Neural progenitor cell (in vitro differentiated cells): ENCODE results near the gene KLF4. TPM values are rescaled to one million over a fixed set of nuclear protein-coding genes. Genes with fewer than 3 reads are reported as not detected.

Experiments
- DNase-seq: peaks from one replicate; pipeline ENCODE4 v3.0.0-alpha.2; 2016; ENCODE audit warnings: low spot score
- H2AFZ ChIP-seq: fragments of 200-600 bp; sonication (generic); replicated peaks from 2 replicates; pipeline ENCODE4 v1.6.1; 2016; ENCODE audit warnings: antibody characterized with exemption
- H3F3A ChIP-seq: fragments of 200-600 bp; sonication (generic); 2 replicates; pipeline ENCODE4 v1.6.1; 2016; ENCODE audit warnings: antibody characterized with exemption, low read depth
- H3K27ac ChIP-seq: fragments of 200-600 bp; sonication (generic); 2 replicates; pipeline ENCODE4 v1.5.1; 2016; ENCODE audit warnings: mild to moderate bottlenecking
- H3K27me3 ChIP-seq: fragments of 200-600 bp; sonication (generic); 2 replicates; pipeline ENCODE4 v1.6.1; 2016; ENCODE audit warnings: mild to moderate bottlenecking, moderate library complexity
- H3K36me3 ChIP-seq: fragments of 200-600 bp; sonication (generic); 2 replicates; pipeline ENCODE4 v1.5.1; 2016
- H3K4me1 ChIP-seq: fragments of 200-600 bp; sonication (generic); 2 replicates; pipeline ENCODE4 v1.6.1; 2016; ENCODE audit warnings: mixed run types
- H3K4me2 ChIP-seq: fragments of 200-600 bp; sonication (generic); 2 replicates; pipeline ENCODE4 v1.6.1; 2016
- H3K4me3 ChIP-seq: fragments of 200-600 bp; sonication (generic); 2 replicates; pipeline ENCODE4 v1.5.1; 2016
- H3K79me2 ChIP-seq: fragments of 200-600 bp; sonication (generic); 2 replicates; pipeline ENCODE4 v1.6.1; 2016; ENCODE audit warnings: low read depth
- H3K9ac ChIP-seq: fragments of 200-600 bp; sonication (generic); 2 replicates; pipeline ENCODE4 v1.6.1; 2016
- H3K9me3 ChIP-seq: fragments of 200-600 bp; sonication (generic); 2 replicates; pipeline ENCODE4 v1.5.1; 2016; ENCODE audit warnings: low read depth
- H4K20me1 ChIP-seq: fragments of 200-600 bp; sonication (generic); 2 replicates; pipeline ENCODE4 v1.6.1; 2016; ENCODE audit warnings: low read depth
- H3K27ac Mint-ChIP-seq: 3 replicates; pipeline ENCODE4 v1.8.0; 2021; ENCODE audit warnings: mixed read lengths
- H3K27me3 Mint-ChIP-seq: 2 replicates; pipeline ENCODE4 v1.8.0; 2022; ENCODE audit warnings: low read depth, mild to moderate bottlenecking, inconsistent platforms, moderate library complexity, mixed read lengths; ENCODE audit not compliant: insufficient read depth
- H3K36me3 Mint-ChIP-seq: 3 replicates; pipeline ENCODE4 v1.8.0; 2021; ENCODE audit warnings: mixed read lengths
- H3K4me1 Mint-ChIP-seq: 3 replicates; pipeline ENCODE4 v1.8.0; 2021; ENCODE audit warnings: mixed read lengths
- H3K4me3 Mint-ChIP-seq: 3 replicates; pipeline ENCODE4 v1.8.0; 2021; ENCODE audit warnings: mild to moderate bottlenecking, moderate library complexity, mixed read lengths
- H3K9me3 Mint-ChIP-seq: 3 replicates; pipeline ENCODE4 v1.8.0; 2020; ENCODE audit warnings: mixed read lengths
- EZH2 ChIP-seq: fragments of 200-600 bp; sonication (generic); IDR thresholded peaks from 2 replicates; pipeline ENCODE4 v1.6.1; 2017; ENCODE audit warnings: antibody characterized with exemption, mild to moderate bottlenecking, moderate library complexity
- EZH2phosphoT487 ChIP-seq: fragments of 200-600 bp; sonication (generic); IDR thresholded peaks from 2 replicates; pipeline ENCODE4 v1.6.1; 2017; ENCODE audit warnings: antibody characterized with exemption
- total RNA-seq: library from RNA; depleted of rRNA; stranded (reverse); fragments of >200 nt; gene quantifications from 2 replicates; pipeline ENCODE4 v1.2.3, GENCODE V29; 2015; ENCODE audit warnings: low replicate concordance
- TF ChIP-seq, protein P1 (sequence below): fragments of 200-600 bp; sonication (generic); IDR thresholded peaks from 2 replicates; pipeline ENCODE4 v1.5.1; 2017; ENCODE audit warnings: antibody characterized with exemption, mild to moderate bottlenecking

KLF4 gene
- total RNA-seq = 0.51 and 2.1 TPM in 2 replicates

DNA sequence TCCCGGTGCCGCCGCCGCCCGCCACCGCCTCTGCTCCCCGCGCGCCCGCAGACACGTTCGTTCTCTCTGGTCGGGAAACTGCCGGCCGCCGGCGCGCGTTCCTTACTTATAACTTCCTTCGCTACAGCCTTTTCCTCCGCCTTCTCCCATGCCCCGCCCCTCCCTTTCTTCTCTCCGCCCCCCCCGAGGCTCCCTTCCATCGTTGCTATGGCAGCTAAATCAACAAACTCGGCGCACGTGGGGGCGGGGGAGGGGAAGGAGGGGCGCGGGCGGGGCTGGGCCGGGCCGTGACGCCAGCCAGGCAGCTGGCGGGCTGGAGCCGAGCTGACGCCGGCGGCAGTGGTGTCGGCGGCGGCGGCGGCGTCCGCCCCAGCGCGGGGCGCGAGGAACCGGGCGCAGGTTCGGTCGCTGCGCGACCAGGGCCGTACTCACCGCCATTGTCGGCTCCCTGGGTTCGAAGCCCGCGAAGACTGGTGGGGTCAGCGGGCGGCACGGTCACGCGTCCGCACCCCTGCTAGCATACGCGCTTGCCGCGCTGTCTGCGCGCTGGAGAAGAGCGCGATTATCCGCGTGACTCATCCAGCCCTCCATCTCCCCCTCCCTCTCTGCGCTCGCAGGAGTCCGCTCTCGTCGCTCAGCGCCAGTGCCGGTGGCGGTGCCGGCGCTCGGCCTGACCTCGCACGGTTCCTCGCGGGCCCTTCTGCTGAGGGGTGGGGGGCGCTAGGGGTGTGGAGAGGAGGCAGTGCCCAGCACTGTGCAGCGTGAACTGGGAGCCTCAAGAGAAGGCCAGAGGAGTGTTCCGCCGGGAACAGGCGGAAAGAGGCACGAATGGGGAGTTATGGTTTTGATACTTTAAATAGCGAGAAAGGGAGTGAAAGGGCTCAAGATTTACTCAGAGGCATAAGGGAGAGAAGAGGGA is at the start of gene KLF4:
TSS of gene KLF4 (minus strand) at position 83 of the 919 bp plus-strand sequence. CDS start 597 bp downstream, outside the sequence.
- peaks cover 16% of the 10 kb centered on the region for H3K4me1 Mint-ChIP-seq
- H3K27me3 Mint-ChIP-seq = peaks cover 48% of the 10 kb centered on the region
- no peaks in the 10 kb centered on the region for H3K36me3 Mint-ChIP-seq
- Histone ChIP-seq H3K27me3 (peaks cover 77% of the 10 kb centered on the region), H3K4me3 (peak within 1 kb of the TSS; percentile 66), H3K4me2 (peak within 1 kb of the TSS; percentile 94), H2AFZ (peak within 1 kb of the TSS; percentile 85), H3F3A (peaks cover 20% of the 10 kb centered on the region), H3K79me2 (no peaks in the 10 kb centered on the region), H3K36me3 (no peaks in the 10 kb centered on the region), H3K27ac (no peak within 1 kb of the TSS), H4K20me1 (peaks cover 7% of the 10 kb centered on the region), H3K4me1 (peaks cover 14% of the 10 kb centered on the region), H3K9me3 (no peaks in the 10 kb centered on the region), H3K9ac (no peak within 1 kb of the TSS)
- no peak within 1 kb of the TSS for H3K27ac Mint-ChIP-seq
- H3K4me3 Mint-ChIP-seq = peak within 1 kb of the TSS; percentile 87
- TF ChIP-seq, protein P1, sequence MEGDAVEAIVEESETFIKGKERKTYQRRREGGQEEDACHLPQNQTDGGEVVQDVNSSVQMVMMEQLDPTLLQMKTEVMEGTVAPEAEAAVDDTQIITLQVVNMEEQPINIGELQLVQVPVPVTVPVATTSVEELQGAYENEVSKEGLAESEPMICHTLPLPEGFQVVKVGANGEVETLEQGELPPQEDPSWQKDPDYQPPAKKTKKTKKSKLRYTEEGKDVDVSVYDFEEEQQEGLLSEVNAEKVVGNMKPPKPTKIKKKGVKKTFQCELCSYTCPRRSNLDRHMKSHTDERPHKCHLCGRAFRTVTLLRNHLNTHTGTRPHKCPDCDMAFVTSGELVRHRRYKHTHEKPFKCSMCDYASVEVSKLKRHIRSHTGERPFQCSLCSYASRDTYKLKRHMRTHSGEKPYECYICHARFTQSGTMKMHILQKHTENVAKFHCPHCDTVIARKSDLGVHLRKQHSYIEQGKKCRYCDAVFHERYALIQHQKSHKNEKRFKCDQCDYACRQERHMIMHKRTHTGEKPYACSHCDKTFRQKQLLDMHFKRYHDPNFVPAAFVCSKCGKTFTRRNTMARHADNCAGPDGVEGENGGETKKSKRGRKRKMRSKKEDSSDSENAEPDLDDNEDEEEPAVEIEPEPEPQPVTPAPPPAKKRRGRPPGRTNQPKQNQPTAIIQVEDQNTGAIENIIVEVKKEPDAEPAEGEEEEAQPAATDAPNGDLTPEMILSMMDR = no peak
- TF ChIP-seq EZH2 (no peak), EZH2phosphoT487 (no peak)
- DNase-seq = peak; percentile 96
- H3K9me3 Mint-ChIP-seq = no peaks in the 10 kb centered on the region

DNA sequence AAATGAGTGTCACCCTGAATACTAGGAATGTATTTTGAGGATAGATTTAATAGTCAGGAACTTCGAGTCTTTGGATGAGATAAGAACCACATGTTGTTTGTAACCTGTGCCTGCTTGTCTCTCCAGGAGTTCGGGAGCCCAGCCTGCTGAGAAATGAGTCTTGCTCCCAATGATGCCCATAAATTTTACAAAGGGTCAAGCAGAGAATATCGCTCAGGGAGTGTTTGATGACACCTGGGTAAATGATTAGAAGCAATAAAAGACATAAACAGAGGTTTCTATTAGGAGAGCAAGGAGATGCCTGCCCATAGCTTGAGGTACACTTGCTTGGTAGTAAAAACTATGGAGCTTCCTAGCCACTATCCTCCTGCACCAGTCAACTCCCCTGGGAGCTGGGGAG is 46.9 kb upstream of the KLF4 start:
- no peaks in the 10 kb centered on the region for H3K4me1 Mint-ChIP-seq
- Histone ChIP-seq H3K9ac (no peak overlapping the region), H3K27me3 (no peaks in the 10 kb centered on the region), H2AFZ (no peak overlapping the region), H3K27ac (no peak overlapping the region), H3K79me2 (no peaks in the 10 kb centered on the region), H4K20me1 (no peaks in the 10 kb centered on the region), H3K9me3 (no peaks in the 10 kb centered on the region), H3F3A (no peaks in the 10 kb centered on the region), H3K36me3 (no peaks in the 10 kb centered on the region), H3K4me3 (no peak overlapping the region), H3K4me2 (no peak overlapping the region), H3K4me1 (no peaks in the 10 kb centered on the region)
- no peak overlapping the region for H3K4me3 Mint-ChIP-seq
- TF ChIP-seq, protein P1 = no peak
- TF ChIP-seq EZH2phosphoT487 = no peak
- no peak for TF ChIP-seq EZH2
- peaks cover 5% of the 10 kb centered on the region for H3K27me3 Mint-ChIP-seq
- H3K36me3 Mint-ChIP-seq = no peaks in the 10 kb centered on the region
- no peak overlapping the region for H3K27ac Mint-ChIP-seq
- H3K9me3 Mint-ChIP-seq = no peaks in the 10 kb centered on the region
- no peak for DNase-seq

DNA sequence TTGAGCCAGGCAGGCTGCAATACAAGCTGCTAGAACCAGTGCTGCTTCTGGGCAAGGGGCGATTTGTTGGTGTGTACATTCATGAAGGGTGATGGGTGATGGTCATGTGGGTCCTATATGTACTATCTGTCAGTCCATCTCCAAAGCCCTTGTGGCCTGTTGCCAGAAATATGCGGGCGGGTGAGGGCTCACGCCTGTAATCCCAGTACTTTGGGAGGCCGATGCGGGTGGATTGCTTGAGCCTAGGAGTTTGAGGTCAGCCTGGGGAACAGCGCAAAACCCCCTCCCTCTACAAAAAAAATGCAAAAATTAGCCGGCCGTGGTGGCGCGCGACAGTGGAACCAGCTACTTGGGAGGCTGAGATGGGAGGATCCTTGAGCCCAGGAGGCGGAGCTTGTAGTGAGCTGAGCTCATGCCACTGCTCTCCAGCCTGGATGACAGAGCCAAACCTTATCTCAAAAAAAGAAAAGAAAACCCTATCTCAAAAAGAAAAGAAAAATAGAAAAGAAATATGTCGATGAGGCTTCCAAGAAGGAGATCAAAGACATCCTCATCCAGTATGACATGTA is 45.0 kb upstream of the KLF4 start:
- Histone ChIP-seq H3K9me3 (no peaks in the 10 kb centered on the region), H3K9ac (no peak overlapping the region), H4K20me1 (no peaks in the 10 kb centered on the region), H3K36me3 (no peaks in the 10 kb centered on the region), H3F3A (no peaks in the 10 kb centered on the region), H3K4me3 (no peak overlapping the region), H2AFZ (no peak overlapping the region), H3K4me1 (no peaks in the 10 kb centered on the region), H3K4me2 (no peak overlapping the region), H3K79me2 (no peaks in the 10 kb centered on the region), H3K27me3 (no peaks in the 10 kb centered on the region), H3K27ac (no peak overlapping the region)
- Mint-ChIP-seq H3K27ac (no peak overlapping the region), H3K36me3 (no peaks in the 10 kb centered on the region), H3K9me3 (no peaks in the 10 kb centered on the region), H3K27me3 (peaks cover 6% of the 10 kb centered on the region), H3K4me3 (no peak overlapping the region), H3K4me1 (no peaks in the 10 kb centered on the region)
- TF ChIP-seq EZH2phosphoT487 (no peak), EZH2 (no peak)
- TF ChIP-seq, protein P1 = no peak
- DNase-seq = no peak
